ENCODE data around the gene IGFALS.

Gene IGFALS

GRCh38 chr16:1776991-1777374 is 16.5 kb downstream of the IGFALS start:
- peaks cover 45% of the 10 kb centered on the region for H3K36me3 Mint-ChIP-seq
- no peak overlapping the region for H3K4me3 Mint-ChIP-seq
- H3K4me1 Mint-ChIP-seq = peaks cover 21% of the 10 kb centered on the region
- ATAC-seq = no peak
- no peaks in the 10 kb centered on the region for H3K9me3 Mint-ChIP-seq
- H3K27ac Mint-ChIP-seq = no peak overlapping the region
- no peak for DNase-seq (ENCODE audit: low spot score in 2 of 2)

GRCh38 chr16:1776672-1776955 is 16.9 kb downstream of the IGFALS start:
- DNase-seq (ENCODE audit: low spot score in 2 of 2) (no peak), ATAC-seq (no peak)
- H3K9me3 Mint-ChIP-seq = no peaks in the 10 kb centered on the region
- peaks cover 22% of the 10 kb centered on the region for H3K4me1 Mint-ChIP-seq
- no peak overlapping the region for H3K4me3 Mint-ChIP-seq
- peaks cover 45% of the 10 kb centered on the region for H3K36me3 Mint-ChIP-seq
- H3K27ac Mint-ChIP-seq = no peak overlapping the region

- DNase-seq (ENCODE audit: low spot score in 2 of 2) (no peak), ATAC-seq (no peak)
- Mint-ChIP-seq H3K4me3 (peak overlapping the region; percentile 96), H3K27ac (no peak overlapping the region), H3K36me3 (peaks cover 41% of the 10 kb centered on the region), H3K9me3 (no peaks in the 10 kb centered on the region), H3K4me1 (peaks cover 16% of the 10 kb centered on the region)
These were observed 17.4 kb downstream of the IGFALS start for GRCh38 chr16:1775846-1776671.

- no peak for DNase-seq (ENCODE audit: low spot score in 2 of 2)
- H3K9me3 Mint-ChIP-seq = no peaks in the 10 kb centered on the region
- peak overlapping the region; percentile 43 for H3K27ac Mint-ChIP-seq
- ATAC-seq = no peak
- peaks cover 40% of the 10 kb centered on the region for H3K36me3 Mint-ChIP-seq
- H3K4me1 Mint-ChIP-seq = peaks cover 18% of the 10 kb centered on the region
- H3K4me3 Mint-ChIP-seq = peak overlapping the region; percentile 96
These were observed 18.3 kb downstream of the IGFALS start for GRCh38 chr16:1775006-1775845.

GRCh38 chr16:1774448-1774780 is 19.1 kb downstream of the IGFALS start:
- peaks cover 46% of the 10 kb centered on the region for H3K36me3 Mint-ChIP-seq
- H3K27ac Mint-ChIP-seq = no peak overlapping the region
- H3K4me1 Mint-ChIP-seq = peaks cover 21% of the 10 kb centered on the region
- H3K9me3 Mint-ChIP-seq = no peaks in the 10 kb centered on the region
- peak overlapping the region; percentile 96 for H3K4me3 Mint-ChIP-seq
- DNase-seq (ENCODE audit: low spot score in 2 of 2) (no peak), ATAC-seq (no peak)

- peak; percentile 4 for ATAC-seq
- peak overlapping the region; percentile 96 for H3K4me3 Mint-ChIP-seq
- no peak for DNase-seq (ENCODE audit: low spot score in 2 of 2)
- peaks cover 16% of the 10 kb centered on the region for H3K4me1 Mint-ChIP-seq
- no peaks in the 10 kb centered on the region for H3K9me3 Mint-ChIP-seq
- H3K36me3 Mint-ChIP-seq = peaks cover 47% of the 10 kb centered on the region
- H3K27ac Mint-ChIP-seq = peak overlapping the region; percentile 93
These were observed 19.6 kb downstream of the IGFALS start for GRCh38 chr16:1773703-1774447.

GRCh38 chr16:1772908-1773702 is 20.4 kb downstream of the IGFALS start, which contains the start of gene MRPS34:
MRPS34 (minus strand) TSS chr16:1773134; CDS start chr16:1773119, 15 bp downstream.
- Mint-ChIP-seq H3K4me3 (peak within 1 kb of the TSS; percentile 96), H3K27ac (peak within 1 kb of the TSS; percentile 93), H3K4me1 (peaks cover 15% of the 10 kb centered on the region), H3K36me3 (peaks cover 52% of the 10 kb centered on the region), H3K9me3 (no peaks in the 10 kb centered on the region)
- ATAC-seq (peak; percentile 75), DNase-seq (ENCODE audit: low spot score in 2 of 2) (peak; percentile 79 to 89)

GRCh38 chr16:1772362-1772907 is 21.1 kb downstream of the IGFALS start, which contains the start of gene EME2:
EME2 (plus strand) TSS chr16:1772810; CDS start chr16:1773228, 418 bp downstream.
- H3K9me3 Mint-ChIP-seq = no peaks in the 10 kb centered on the region
- peak within 1 kb of the TSS; percentile 96 for H3K4me3 Mint-ChIP-seq
- H3K36me3 Mint-ChIP-seq = peaks cover 59% of the 10 kb centered on the region
- H3K27ac Mint-ChIP-seq = peak within 1 kb of the TSS; percentile 93
- peaks cover 15% of the 10 kb centered on the region for H3K4me1 Mint-ChIP-seq
- ATAC-seq = peak; percentile 39
- peak in 1 of 2 donors; percentile 73 for DNase-seq (ENCODE audit: low spot score in 2 of 2)

- DNase-seq (ENCODE audit: low spot score in 2 of 2) (peak in 1 of 2 donors; percentile 73), ATAC-seq (no peak)
- Mint-ChIP-seq H3K27ac (peak overlapping the region; percentile 93), H3K4me3 (peak overlapping the region; percentile 96), H3K9me3 (no peaks in the 10 kb centered on the region), H3K4me1 (peaks cover 15% of the 10 kb centered on the region), H3K36me3 (peaks cover 59% of the 10 kb centered on the region)
These were observed 21.6 kb downstream of the IGFALS start for GRCh38 chr16:1771864-1772361.

GRCh38 chr16:1771188-1771863 is 22.2 kb downstream of the IGFALS start, which contains the start of gene NME3:
NME3 (minus strand) TSS chr16:1771543; CDS start chr16:1771534, 9 bp downstream.
- peak; percentile 62 for ATAC-seq
- peak within 1 kb of the TSS; percentile 96 for H3K4me3 Mint-ChIP-seq
- H3K36me3 Mint-ChIP-seq = peaks cover 54% of the 10 kb centered on the region
- H3K4me1 Mint-ChIP-seq = peaks cover 15% of the 10 kb centered on the region
- DNase-seq (ENCODE audit: low spot score in 2 of 2) = peak; percentile 69 to 91
- no peaks in the 10 kb centered on the region for H3K9me3 Mint-ChIP-seq
- H3K27ac Mint-ChIP-seq = peak within 1 kb of the TSS; percentile 93

- H3K27ac Mint-ChIP-seq = peak overlapping the region; percentile 76
- H3K36me3 Mint-ChIP-seq = peaks cover 52% of the 10 kb centered on the region
- H3K9me3 Mint-ChIP-seq = no peaks in the 10 kb centered on the region
- ATAC-seq = peak; percentile 22
- H3K4me3 Mint-ChIP-seq = peak overlapping the region; percentile 96
- H3K4me1 Mint-ChIP-seq = peaks cover 15% of the 10 kb centered on the region
- no peak for DNase-seq (ENCODE audit: low spot score in 2 of 2)
These were observed 22.9 kb downstream of the IGFALS start for GRCh38 chr16:1770328-1771187.

- no peaks in the 10 kb centered on the region for H3K9me3 Mint-ChIP-seq
- DNase-seq (ENCODE audit: low spot score in 2 of 2) (no peak), ATAC-seq (no peak)
- H3K36me3 Mint-ChIP-seq = peaks cover 52% of the 10 kb centered on the region
- peak overlapping the region; percentile 76 for H3K27ac Mint-ChIP-seq
- peak overlapping the region; percentile 96 for H3K4me3 Mint-ChIP-seq
- H3K4me1 Mint-ChIP-seq = peaks cover 15% of the 10 kb centered on the region
These were observed 23.9 kb downstream of the IGFALS start for GRCh38 chr16:1769402-1770300.

All from stimulated activated effector memory CD8-positive, alpha-beta T cell treated with anti-CD3 and anti-CD28 coated beads, Interleukin-12 subunit alpha, Interleukin-12 subunit beta, amount 100 ng/mL, for 72 hours (primary cell).